Activated naive CD4-positive, alpha-beta T cell treated with anti-CD3 and anti-CD28 coated beads, Interleukin-2, amount 50 U/mL, for 24 hours (primary cell): ENCODE measurements around the gene PRKD2.
"Not testable (repeated sequence)": the region's sequence is repeated elsewhere in the genome, so short reads cannot be mapped to it uniquely, and the experiment has no call there.

Experiments
- H3K27ac Mint-ChIP-seq: one replicate; pipeline ENCODE4 v1.8.0; 2021; ENCODE audit warnings: mild to moderate bottlenecking, mixed read lengths
- H3K27me3 Mint-ChIP-seq: one replicate; pipeline ENCODE4 v1.8.0; 2021; ENCODE audit warnings: mixed read lengths
- H3K36me3 Mint-ChIP-seq: one replicate; pipeline ENCODE4 v1.8.0; 2021; ENCODE audit warnings: mixed read lengths
- H3K4me1 Mint-ChIP-seq: one replicate; pipeline ENCODE4 v1.8.0; 2021; ENCODE audit warnings: mixed read lengths
- H3K4me3 Mint-ChIP-seq: one replicate; pipeline ENCODE4 v1.8.0; 2021; ENCODE audit warnings: mild to moderate bottlenecking, mixed read lengths
- H3K9me3 Mint-ChIP-seq: one replicate; pipeline ENCODE4 v1.8.0; 2021; ENCODE audit warnings: mixed read lengths

PRKD2 gene

DNA sequence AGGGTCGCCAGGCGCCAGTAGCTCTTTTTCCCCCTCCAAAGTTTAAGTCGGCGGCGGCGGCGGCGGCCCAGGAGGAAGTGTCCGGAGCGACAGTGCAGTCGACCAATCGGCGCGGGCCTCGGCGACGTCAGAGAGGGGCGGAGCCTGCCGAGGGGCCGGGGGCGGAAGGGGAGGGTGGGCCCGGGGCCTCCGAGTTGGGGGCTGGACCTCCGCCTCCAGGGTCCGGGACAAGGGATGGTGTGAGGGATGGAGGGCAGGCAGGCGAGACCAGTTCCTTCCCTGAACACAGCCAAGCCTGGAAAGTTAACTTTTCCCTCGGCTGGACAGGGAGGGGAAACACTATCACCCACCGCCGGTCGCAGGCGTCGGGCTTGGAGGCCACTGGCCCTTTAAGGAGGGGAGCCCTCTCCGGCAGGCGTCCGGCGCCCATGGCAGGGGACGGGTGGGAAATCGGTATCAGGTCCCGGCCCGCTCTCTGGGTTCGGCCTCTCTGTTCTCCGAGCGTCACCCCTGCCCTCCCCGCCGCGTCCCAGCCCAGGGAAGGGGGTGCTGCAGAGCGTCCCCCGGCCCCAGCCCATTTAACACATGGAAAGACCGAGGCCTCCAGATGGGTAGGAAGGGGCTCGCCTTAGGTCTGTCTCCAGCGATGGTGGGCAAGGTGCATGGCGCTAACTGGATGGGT, at the start of gene PRKD2:
Gene PRKD2, minus strand, starts transcription at position 81 of the 682 bp plus-strand sequence. CDS start 744 bp downstream, outside the sequence.
- Mint-ChIP-seq H3K4me3 (peak within 1 kb of the TSS; percentile 96), H3K27me3 (no peaks in the 10 kb centered on the region), H3K36me3 (peaks cover 2% of the 10 kb centered on the region), H3K27ac (peak within 1 kb of the TSS; percentile 93), H3K9me3 (no peaks in the 10 kb centered on the region), H3K4me1 (peaks cover 52% of the 10 kb centered on the region)

DNA sequence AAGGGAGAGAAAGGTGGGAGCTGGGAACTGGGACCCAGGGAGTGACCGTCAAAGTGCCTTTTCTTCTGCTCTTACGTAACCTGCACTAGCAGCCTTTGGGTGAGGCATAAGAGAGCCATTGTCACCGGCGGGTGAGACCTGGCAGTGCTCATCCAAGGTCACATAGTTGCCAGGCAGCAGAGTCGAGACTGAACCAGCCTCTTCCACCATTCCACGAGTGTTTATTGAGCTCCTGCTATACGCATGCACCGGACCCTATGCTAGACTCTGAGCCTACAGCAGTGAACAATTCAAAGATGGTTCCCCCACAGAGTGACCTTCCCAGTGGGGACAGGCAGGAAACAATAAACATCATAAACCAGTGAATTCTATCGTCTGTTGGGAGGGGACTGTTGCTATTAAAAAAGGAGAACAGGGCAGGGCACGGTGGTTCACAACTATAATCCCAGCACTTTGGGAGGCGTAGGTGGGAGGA, 47.9 kb upstream of the PRKD2 start:
- Mint-ChIP-seq H3K36me3 (no peaks in the 10 kb centered on the region), H3K4me3 (no peak overlapping the region), H3K9me3 (no peaks in the 10 kb centered on the region), H3K27ac (no peak overlapping the region), H3K4me1 (no peaks in the 10 kb centered on the region), H3K27me3 (no peaks in the 10 kb centered on the region)

DNA sequence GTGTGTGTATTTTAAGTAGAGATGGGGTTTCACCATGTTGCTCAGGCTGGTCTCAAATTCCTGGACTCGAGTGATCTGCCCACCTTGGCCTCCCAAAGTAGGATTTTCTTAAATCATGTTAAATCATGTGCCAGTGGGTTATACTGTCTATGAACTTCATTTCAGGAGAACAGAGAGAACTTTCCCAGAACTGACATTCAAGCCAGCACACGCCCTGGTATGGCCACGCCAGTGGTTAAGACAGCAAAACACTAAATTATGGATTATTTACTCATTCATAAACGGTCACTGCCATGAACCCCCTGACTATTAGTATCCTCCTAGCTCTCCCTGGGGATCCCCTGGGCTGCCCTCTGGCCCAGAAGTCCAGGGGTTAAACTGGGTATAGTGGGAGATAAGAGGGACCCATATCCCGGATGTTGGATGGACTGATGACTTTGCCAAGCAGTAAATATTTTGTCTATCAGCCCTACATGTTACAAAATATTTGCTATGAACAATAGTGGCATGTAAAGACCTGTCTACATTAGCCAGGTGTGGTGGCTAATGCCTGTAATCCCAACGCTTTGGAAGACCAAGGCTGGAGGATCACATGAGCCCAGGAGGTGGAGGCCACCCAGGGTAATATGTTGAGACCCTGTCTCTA, 45.5 kb upstream of the PRKD2 start:
- H3K4me1 Mint-ChIP-seq = peaks cover 3% of the 10 kb centered on the region

DNA sequence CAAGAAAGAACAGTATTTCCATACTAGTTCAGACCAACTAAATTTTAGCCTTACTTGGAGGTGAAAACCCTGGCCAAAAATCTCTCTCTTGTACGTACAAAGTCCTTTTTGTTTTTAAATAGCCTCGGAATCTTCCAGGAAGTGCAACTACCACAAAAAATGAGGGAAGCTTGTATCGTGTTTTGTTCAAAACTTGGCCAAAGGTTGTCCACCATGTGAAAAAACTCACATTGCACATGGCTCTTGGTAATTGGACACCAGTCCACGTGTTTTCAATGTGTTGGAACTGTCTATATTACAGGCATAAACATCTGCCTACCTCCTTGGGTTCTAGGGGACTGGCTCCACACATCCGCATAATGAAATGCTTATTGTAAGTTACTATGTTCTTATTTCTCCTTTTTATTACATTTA, 44.5 kb upstream of the PRKD2 start:
- Mint-ChIP-seq H3K27ac (no peak overlapping the region), H3K4me1 (peaks cover 4% of the 10 kb centered on the region), H3K4me3 (no peak overlapping the region), H3K27me3 (no peaks in the 10 kb centered on the region), H3K9me3 (no peaks in the 10 kb centered on the region), H3K36me3 (peaks cover under 1% of the 10 kb centered on the region)

More for the DNA sequence above, 45.5 kb upstream of the PRKD2 start:
- H3K27ac Mint-ChIP-seq = no peak overlapping the region
- H3K9me3 Mint-ChIP-seq = no peaks in the 10 kb centered on the region
- no peaks in the 10 kb centered on the region for H3K36me3 Mint-ChIP-seq
- H3K27me3 Mint-ChIP-seq = no peaks in the 10 kb centered on the region
- no peak overlapping the region for H3K4me3 Mint-ChIP-seq

DNA sequence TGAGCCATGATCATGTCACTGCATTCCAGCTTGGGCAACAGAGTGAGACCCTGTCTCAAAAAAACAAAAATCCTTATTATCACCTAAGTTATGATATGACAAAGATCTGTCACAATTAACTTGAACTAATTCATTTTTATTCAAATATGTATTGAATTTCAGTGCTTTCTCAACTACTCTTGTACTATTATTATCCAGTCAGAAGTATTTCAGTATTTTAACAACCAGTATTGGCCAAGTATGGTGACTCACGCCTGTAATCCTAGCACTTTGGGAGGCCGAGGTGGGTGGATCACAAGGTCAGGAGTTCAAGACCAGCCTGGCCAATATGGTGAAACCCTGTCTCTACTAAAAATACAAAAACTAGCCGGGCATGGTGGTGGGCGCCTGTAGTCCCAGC, 44.0 kb upstream of the PRKD2 start:
- not testable (repeated sequence) for H3K4me3 Mint-ChIP-seq, H3K4me1 Mint-ChIP-seq, H3K27ac Mint-ChIP-seq, H3K27me3 Mint-ChIP-seq, H3K36me3 Mint-ChIP-seq, H3K9me3 Mint-ChIP-seq

DNA sequence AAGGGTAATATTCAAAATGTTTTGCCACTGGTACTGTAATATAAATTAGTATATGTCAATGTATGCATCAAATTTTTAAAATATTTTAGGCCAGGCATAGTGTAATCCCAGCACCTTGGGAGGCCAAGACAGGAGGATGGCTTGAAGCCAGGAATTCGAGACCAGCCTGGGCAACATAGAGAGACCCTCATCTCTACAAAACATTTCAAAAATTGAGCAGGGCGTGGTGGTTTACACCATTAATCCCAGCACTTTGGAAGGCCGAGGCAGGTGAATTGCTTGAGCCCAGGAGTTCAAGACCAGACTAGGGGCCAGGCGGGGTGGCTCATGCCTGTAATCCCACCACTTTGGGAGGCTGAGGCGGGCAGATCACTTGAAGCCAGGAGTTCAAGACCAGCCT, 43.4 kb upstream of the PRKD2 start:
- Mint-ChIP-seq H3K9me3 (no peaks in the 10 kb centered on the region), H3K27me3 (no peaks in the 10 kb centered on the region), H3K4me1 (peaks cover 4% of the 10 kb centered on the region), H3K36me3 (peaks cover 1% of the 10 kb centered on the region), H3K4me3 (no peak overlapping the region), H3K27ac (no peak overlapping the region)

- peaks cover 4% of the 10 kb centered on the region for H3K4me1 Mint-ChIP-seq
- no peak overlapping the region for H3K27ac Mint-ChIP-seq
- no peak overlapping the region for H3K4me3 Mint-ChIP-seq
- H3K36me3 Mint-ChIP-seq = peaks cover 1% of the 10 kb centered on the region
- no peaks in the 10 kb centered on the region for H3K9me3 Mint-ChIP-seq
- no peaks in the 10 kb centered on the region for H3K27me3 Mint-ChIP-seq
These were observed 43.0 kb upstream of the PRKD2 start for GRCh38 chr19:46759817-46760333.

GRCh38 chr19:46759206-46759605, 42.3 kb upstream of the PRKD2 start:
- Mint-ChIP-seq H3K27ac (no peak overlapping the region), H3K36me3 (peaks cover 1% of the 10 kb centered on the region), H3K4me3 (no peak overlapping the region), H3K9me3 (no peaks in the 10 kb centered on the region), H3K27me3 (no peaks in the 10 kb centered on the region), H3K4me1 (peaks cover 4% of the 10 kb centered on the region)

GRCh38 chr19:46756544-46756888, 39.6 kb upstream of the PRKD2 start:
- H3K4me3 Mint-ChIP-seq = no peak overlapping the region
- H3K4me1 Mint-ChIP-seq = peaks cover 11% of the 10 kb centered on the region
- no peaks in the 10 kb centered on the region for H3K27me3 Mint-ChIP-seq
- H3K9me3 Mint-ChIP-seq = no peaks in the 10 kb centered on the region
- no peak overlapping the region for H3K27ac Mint-ChIP-seq
- peaks cover 3% of the 10 kb centered on the region for H3K36me3 Mint-ChIP-seq

- Mint-ChIP-seq H3K27ac (no peak overlapping the region), H3K27me3 (no peaks in the 10 kb centered on the region), H3K36me3 (peaks cover 3% of the 10 kb centered on the region), H3K9me3 (no peaks in the 10 kb centered on the region), H3K4me3 (no peak overlapping the region), H3K4me1 (peaks cover 11% of the 10 kb centered on the region)
These were observed 39.1 kb upstream of the PRKD2 start for GRCh38 chr19:46755853-46756543.

GRCh38 chr19:46755077-46755852, 38.4 kb upstream of the PRKD2 start:
- H3K9me3 Mint-ChIP-seq = no peaks in the 10 kb centered on the region
- no peak overlapping the region for H3K4me3 Mint-ChIP-seq
- H3K4me1 Mint-ChIP-seq = peaks cover 11% of the 10 kb centered on the region
- H3K27ac Mint-ChIP-seq = no peak overlapping the region
- H3K27me3 Mint-ChIP-seq = no peaks in the 10 kb centered on the region
- H3K36me3 Mint-ChIP-seq = peaks cover 3% of the 10 kb centered on the region

DNA sequence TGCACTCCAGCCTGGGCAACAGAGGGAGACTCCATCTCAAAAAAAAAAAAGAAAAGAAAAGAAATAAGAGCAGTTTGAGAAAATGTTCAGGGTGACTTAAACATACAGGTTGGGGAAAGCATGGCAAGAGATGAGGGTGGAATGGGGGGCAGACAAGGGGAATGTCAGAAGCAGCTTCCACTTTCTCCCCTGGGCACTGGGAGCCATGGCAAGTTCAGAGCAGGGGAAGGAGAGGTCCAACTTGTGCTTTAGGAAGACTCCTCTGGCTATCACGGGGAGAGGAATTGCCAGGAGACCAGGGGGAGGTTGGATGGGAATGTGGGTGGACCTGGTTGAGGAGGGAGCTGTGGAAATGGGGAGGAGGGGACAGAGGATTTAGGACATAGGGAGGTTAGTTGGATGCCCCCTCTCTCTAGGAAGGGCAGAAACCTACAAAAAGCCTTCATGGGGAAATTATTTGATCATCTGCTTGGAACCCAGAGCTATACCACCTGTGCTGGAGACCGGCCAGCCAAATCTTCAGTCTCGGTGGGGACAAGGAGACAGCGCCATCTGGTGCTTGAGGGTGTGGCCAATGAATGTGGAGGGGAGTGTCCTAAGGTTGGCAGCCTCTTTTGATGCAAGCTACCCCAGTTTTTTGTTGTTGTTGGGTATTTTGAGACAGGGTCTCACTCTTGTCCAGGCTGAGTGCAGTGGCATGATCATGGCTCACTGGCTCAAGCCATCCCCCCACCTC, 36.7 kb upstream of the PRKD2 start:
- no peaks in the 10 kb centered on the region for H3K27me3 Mint-ChIP-seq
- H3K4me1 Mint-ChIP-seq = peaks cover 13% of the 10 kb centered on the region
- H3K4me3 Mint-ChIP-seq = no peak overlapping the region
- peaks cover 3% of the 10 kb centered on the region for H3K36me3 Mint-ChIP-seq
- H3K27ac Mint-ChIP-seq = no peak overlapping the region
- H3K9me3 Mint-ChIP-seq = no peaks in the 10 kb centered on the region

DNA sequence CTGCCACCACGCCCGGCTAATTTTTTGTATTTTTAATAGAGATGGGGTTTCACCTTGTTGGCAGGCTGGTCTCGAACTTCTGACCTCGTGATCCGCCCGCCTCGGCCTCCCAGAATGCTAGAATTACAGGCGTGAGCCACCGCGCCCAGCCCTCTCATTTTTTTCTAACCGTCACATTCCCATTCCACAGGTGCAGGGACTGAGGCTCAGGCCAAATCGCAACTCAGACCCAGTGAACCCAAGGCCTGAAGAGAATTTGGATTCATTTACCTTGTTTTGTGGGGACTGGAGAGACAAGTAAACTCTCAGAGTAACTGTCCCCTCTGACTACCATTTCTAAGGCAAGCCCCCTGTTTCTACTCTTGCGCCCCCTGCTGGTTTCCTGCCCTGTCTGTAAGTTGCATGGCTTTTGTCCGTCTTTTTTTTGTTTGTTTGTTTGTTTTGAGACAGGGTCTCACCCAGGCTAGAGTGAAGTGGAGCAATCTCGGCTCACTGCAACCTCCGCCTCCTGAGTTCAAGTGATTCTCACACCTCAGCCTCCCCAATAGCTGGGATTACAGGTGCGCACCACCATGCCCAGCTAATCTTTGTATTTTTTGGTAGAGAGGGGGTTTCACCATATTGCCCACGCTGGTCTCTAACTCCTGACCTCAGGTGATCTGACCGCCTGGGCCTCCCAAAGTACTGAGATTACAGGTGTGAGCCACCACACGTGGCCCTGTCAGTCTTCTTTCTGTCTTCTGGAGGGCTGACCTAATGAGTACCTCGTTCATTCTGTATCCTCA, 31.6 kb upstream of the PRKD2 start:
- Mint-ChIP-seq H3K4me3 (peak overlapping the region; percentile 51), H3K36me3 (no peaks in the 10 kb centered on the region), H3K9me3 (no peaks in the 10 kb centered on the region), H3K27ac (peak overlapping the region; percentile 59), H3K27me3 (no peaks in the 10 kb centered on the region), H3K4me1 (peaks cover 41% of the 10 kb centered on the region)

DNA sequence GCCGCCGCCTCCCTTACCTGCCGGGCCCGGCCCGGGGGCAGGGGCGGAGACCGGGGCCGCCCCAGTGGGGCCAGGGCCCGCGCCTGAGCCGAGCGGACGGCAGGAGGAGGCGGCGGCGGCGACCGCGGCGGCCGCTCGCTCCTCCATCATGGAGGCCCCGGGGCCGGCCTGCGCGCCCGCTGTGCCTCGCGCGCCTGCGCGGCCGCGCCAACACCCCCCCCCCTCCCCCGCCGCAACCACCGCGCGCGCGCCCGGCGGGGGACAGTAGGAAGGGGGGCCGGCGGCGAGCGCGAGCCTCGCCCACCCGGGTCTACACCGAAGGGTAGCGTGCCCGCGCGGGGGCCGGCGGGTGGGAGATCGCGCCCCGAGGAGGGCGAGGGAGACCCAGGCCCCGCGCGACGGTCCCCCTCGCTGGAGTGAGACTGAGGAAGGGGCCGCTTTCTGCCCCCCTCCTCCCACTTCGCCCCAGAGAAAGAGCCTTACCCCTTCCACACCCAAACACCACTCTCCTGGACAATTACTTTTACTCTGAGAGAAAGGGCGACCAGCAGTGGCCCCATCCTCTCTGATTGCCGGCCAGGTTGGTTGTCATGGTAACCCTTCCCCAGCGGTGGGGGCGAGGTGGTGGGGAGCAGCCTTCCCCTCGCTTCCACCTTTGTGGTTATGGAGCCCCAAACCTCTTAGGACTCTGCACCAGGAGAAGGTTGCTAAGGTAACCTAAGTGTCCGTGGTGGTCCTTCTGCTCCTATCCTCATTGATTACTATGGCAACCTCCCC, 29.6 kb upstream of the PRKD2 start, which contains the start of gene STRN4:
Gene STRN4, minus strand, starts transcription at position 170 of the 777 bp plus-strand sequence. Its CDS starts 20 bp downstream, at position 150.
- H3K27ac Mint-ChIP-seq = peak within 1 kb of the TSS; percentile 92
- H3K9me3 Mint-ChIP-seq = no peaks in the 10 kb centered on the region
- H3K4me3 Mint-ChIP-seq = peak within 1 kb of the TSS; percentile 93
- no peaks in the 10 kb centered on the region for H3K27me3 Mint-ChIP-seq
- H3K4me1 Mint-ChIP-seq = peaks cover 56% of the 10 kb centered on the region
- peaks cover 2% of the 10 kb centered on the region for H3K36me3 Mint-ChIP-seq
